HEK293 (cell line): ENCODE data around the gene KRTAP5-4.

ENCODE experiments used
- CTCF ChIA-PET: fragments of 350-600 bp; formaldehyde crosslinking; extraction: SDS; loops from one replicate; lab custom pipeline; 2021; ENCODE audit warnings: antibody characterized with exemption; lab: Yijun Ruan, JAX
- POLR2A ChIA-PET: fragments of 300-600 bp; formaldehyde crosslinking; extraction: SDS; loops from one replicate; lab custom pipeline; 2020; ENCODE audit warnings: antibody characterized with exemption, inconsistent platforms; lab: Yijun Ruan, JAX
- H3K27ac ChIP-seq: fragments of 200-500 bp; sonication (Bioruptor generic); 2 replicates; pipeline ENCODE4 v1.5.1; 2014; ENCODE audit warnings: low read depth, low read length, control low read depth, inconsistent platforms; ENCODE audit errors: extremely low read depth
- H3K36me3 ChIP-seq, 2 experiments: fragments of 200-500 bp in 1 of 2; sonication (Bioruptor generic) in 1 of 2; 1 replicate in 1 of 2; 2 replicates in 1 of 2; pipeline ENCODE4 v1.5.1; 2014 to 2017; ENCODE audit warnings: inconsistent platforms in 2 of 2, low read length in 2 of 2; ENCODE audit not compliant: control insufficient read depth in 2 of 2, insufficient read depth in 1 of 2
- H3K4me1 ChIP-seq: fragments of 200-500 bp; sonication (Bioruptor generic); 2 replicates; pipeline ENCODE4 v1.5.1; 2014; ENCODE audit warnings: mild to moderate bottlenecking, low read length, inconsistent platforms; ENCODE audit not compliant: control insufficient read depth, insufficient read depth
- H3K4me3 ChIP-seq: 2 replicates; pipeline ENCODE4 v1.5.1; 2011; ENCODE audit warnings: low read depth, mild to moderate bottlenecking, control low read depth, low read length, moderate library complexity
- H3K9me3 ChIP-seq: fragments of 200-500 bp; sonication (Bioruptor generic); 2 replicates; pipeline ENCODE4 v1.5.1; 2014; ENCODE audit warnings: low read depth, low read length, inconsistent platforms; ENCODE audit not compliant: control insufficient read depth, insufficient read depth
- BCL6B ChIP-seq: fragments of 450-650 bp; formaldehyde crosslinking; IDR thresholded peaks from 2 replicates; pipeline ENCODE4 v1.5.1; 2017; ENCODE audit warnings: missing biosample characterization, missing genetic modification characterization
- EGR2 ChIP-seq: fragments of 450-650 bp; formaldehyde crosslinking; IDR thresholded peaks from 2 replicates; pipeline ENCODE4 v1.5.1; 2016; ENCODE audit warnings: low read depth, missing biosample characterization, missing genetic modification characterization
- ELK4 ChIP-seq: IDR thresholded peaks from 2 replicates; pipeline ENCODE4 v1.6.1; 2011; ENCODE audit warnings: mild to moderate bottlenecking, low read depth, low read length, borderline replicate concordance
- GFI1B ChIP-seq: fragments of 450-650 bp; formaldehyde crosslinking; IDR thresholded peaks from 2 replicates; pipeline ENCODE4 v1.5.1; 2016; ENCODE audit warnings: missing biosample characterization, missing genetic modification characterization
- HIC1 ChIP-seq: fragments of 450-650 bp; formaldehyde crosslinking; IDR thresholded peaks from 2 replicates; pipeline ENCODE4 v1.5.1; 2016; ENCODE audit warnings: missing biosample characterization, missing genetic modification characterization
- MEIS1 ChIP-seq: sonication (generic); formaldehyde crosslinking; IDR thresholded peaks from 2 replicates; pipeline ENCODE4 v1.8.1; 2022; ENCODE audit warnings: missing genetic modification reagents, mild to moderate bottlenecking, borderline replicate concordance
- REPIN1 ChIP-seq: fragments of 450-650 bp; formaldehyde crosslinking; IDR thresholded peaks from 2 replicates; pipeline ENCODE4 v1.5.1; 2017; ENCODE audit warnings: missing biosample characterization, missing genetic modification characterization, low read depth
- SCRT2 ChIP-seq: fragments of 450-650 bp; formaldehyde crosslinking; IDR thresholded peaks from 2 replicates; pipeline ENCODE4 v1.5.1; 2016; ENCODE audit warnings: missing biosample characterization, missing genetic modification characterization
- ZBTB1 ChIP-seq: fragments of 450-650 bp; formaldehyde crosslinking; IDR thresholded peaks from 2 replicates; pipeline ENCODE4 v1.5.1; 2016; ENCODE audit warnings: missing biosample characterization, missing genetic modification characterization
- ZBTB48 ChIP-seq: fragments of 450-650 bp; formaldehyde crosslinking; IDR thresholded peaks from 2 replicates; pipeline ENCODE4 v1.5.1; 2016; ENCODE audit warnings: missing biosample characterization, missing genetic modification characterization
- ZNF112 ChIP-seq: fragments of 450-650 bp; formaldehyde crosslinking; IDR thresholded peaks from 2 replicates; pipeline ENCODE4 v1.5.0; 2017; ENCODE audit warnings: missing biosample characterization, missing genetic modification characterization
- ZNF140 ChIP-seq: fragments of 450-650 bp; formaldehyde crosslinking; IDR thresholded peaks from 2 replicates; pipeline ENCODE4 v1.5.1; 2016; ENCODE audit warnings: missing biosample characterization, missing genetic modification characterization
- ZNF157 ChIP-seq: fragments of 450-650 bp; formaldehyde crosslinking; IDR thresholded peaks from 2 replicates; pipeline ENCODE4 v1.5.1; 2016; ENCODE audit warnings: missing biosample characterization, missing genetic modification characterization
- ZNF175 ChIP-seq: fragments of 450-650 bp; formaldehyde crosslinking; IDR thresholded peaks from 2 replicates; pipeline ENCODE4 v1.5.1; 2016; ENCODE audit warnings: missing biosample characterization, missing genetic modification characterization
- ZNF184 ChIP-seq: fragments of 450-650 bp; IDR thresholded peaks from 2 replicates; pipeline ENCODE4 v1.5.1; 2018; ENCODE audit warnings: missing biosample characterization, mild to moderate bottlenecking, missing genetic modification characterization
- ZNF274 ChIP-seq, 2 experiments: fragments of 200-500 bp in 1 of 2; fragments of 450-650 bp in 1 of 2; sonication (Bioruptor generic) in 1 of 2; formaldehyde crosslinking in 1 of 2; IDR thresholded peaks; 2 replicates each; pipeline versions ENCODE4 v1.5.1 to v1.6.1; 2014 to 2016; ENCODE audit warnings: borderline replicate concordance in 1 of 2, inconsistent platforms in 1 of 2, low read length in 1 of 2, missing biosample characterization in 1 of 2, missing genetic modification characterization in 1 of 2
- ZNF280D ChIP-seq: fragments of 450-650 bp; formaldehyde crosslinking; IDR thresholded peaks from 2 replicates; pipeline ENCODE4 v1.5.1; 2016; ENCODE audit warnings: missing biosample characterization, missing genetic modification characterization
- ZNF513 ChIP-seq: fragments of 450-650 bp; IDR thresholded peaks from 2 replicates; pipeline ENCODE4 v1.5.1; 2018; ENCODE audit warnings: missing biosample characterization, missing genetic modification characterization
- ZNF555 ChIP-seq: fragments of 450-650 bp; formaldehyde crosslinking; conservative IDR thresholded peaks from 2 replicates; pipeline ENCODE4 v1.5.1; 2017; ENCODE audit warnings: missing biosample characterization, mild to moderate bottlenecking, missing genetic modification characterization, inconsistent platforms

The KRTAP5-4 gene

GRCh38 chr11:1651411-1651980 lies 29.6 kb upstream of the KRTAP5-4 start:
- Histone ChIP-seq H3K9me3 (no peaks in the 10 kb centered on the region), H3K36me3 (no peaks in the 10 kb centered on the region), H3K4me3 (no peak overlapping the region), H3K4me1 (no peaks in the 10 kb centered on the region), H3K27ac (no peak overlapping the region)
- TF ChIP-seq SCRT2 (no peak), ZNF274 (IDR thresholded peaks at IDR 0.05; ENCODE audit: low read length) (no peak), ZNF274 (tag by site-specific recombination; IDR thresholded peaks at IDR 0.05; ENCODE audit: borderline replicate concordance) (no peak), ZNF555 (tag by site-specific recombination) (no peak), ZBTB48 (tag by site-specific recombination) (no peak), ZNF140 (no peak), REPIN1 (tag by site-specific recombination) (no peak), BCL6B (tag by site-specific recombination) (no peak), HIC1 (tag by site-specific recombination) (no peak), ZNF184 (tag by site-specific recombination) (no peak), ZNF513 (tag by site-specific recombination) (no peak), ZNF157 (no peak), GFI1B (tag by site-specific recombination) (no peak), ZNF280D (no peak), ZBTB1 (tag by site-specific recombination) (no peak), ZNF175 (tag by site-specific recombination) (no peak), EGR2 (tag by site-specific recombination) (no peak), ZNF112 (no peak), ELK4 (no peak), MEIS1 (CRISPR knock-in tag) (no peak)
- ChIA-PET CTCF (interaction anchor here (0.9 to 6.4 kb wide), 15 partner anchors 12 to 505 kb away, joined by 3 to 138 read pairs (median 8); partner anchors contain the start of genes KRTAP5-5 and KRTAP5-6), POLR2A (no interaction called here)
